HG02610 (cell line): ENCODE results near the gene ABCB1.
"Not testable (repeated sequence)": the region's sequence is repeated elsewhere in the genome, so short reads cannot be mapped to it uniquely, and the experiment has no call there.

ENCODE experiments used
- ATAC-seq: cut with Tn5 transposase; IDR thresholded peaks from one replicate; pipeline ENCODE4 v1.9.1; 2021; ENCODE audit warnings: mild to moderate bottlenecking, moderate library complexity; ENCODE audit not compliant: unreplicated experiment

ABCB1 gene

DNA sequence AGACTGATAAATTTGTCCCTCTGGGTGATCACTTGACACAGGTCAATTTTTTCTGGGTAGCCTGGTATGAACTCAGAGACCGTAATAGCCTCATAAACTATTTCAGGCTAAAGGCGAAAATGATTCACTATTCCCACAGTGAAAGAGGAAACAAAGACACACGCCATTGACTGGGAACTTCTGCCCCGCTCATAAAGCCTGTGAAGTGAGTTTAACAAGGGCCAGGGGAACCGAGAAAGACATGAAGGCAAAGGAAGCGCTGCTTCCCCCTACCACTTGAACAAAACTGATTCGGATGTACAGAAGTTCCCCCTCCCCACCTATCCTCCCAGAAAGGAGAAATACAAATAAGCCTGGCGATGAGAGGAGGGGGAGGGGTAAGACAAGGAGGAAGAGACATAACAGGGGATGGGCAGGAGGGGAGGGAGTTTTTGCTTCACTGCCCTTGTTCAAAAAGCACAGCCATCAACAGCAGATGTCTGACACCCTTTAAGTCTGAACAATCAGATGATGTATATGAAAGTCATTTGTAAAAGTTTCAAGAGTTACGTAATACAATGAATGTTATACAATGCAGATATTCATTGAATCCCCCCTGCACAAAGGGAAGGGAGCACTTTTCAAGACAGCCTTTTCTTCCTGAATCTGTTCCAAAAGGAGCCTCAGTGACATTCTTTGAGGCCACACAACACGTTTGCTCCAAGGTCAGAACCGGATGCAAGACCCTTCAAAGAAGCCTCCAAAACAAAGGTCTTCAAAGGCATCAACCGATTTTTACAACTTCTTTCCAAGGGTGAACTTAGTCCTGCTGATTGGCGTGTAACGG is 125.9 kb downstream of the ABCB1 start:
- peak; percentile 82 for ATAC-seq

DNA sequence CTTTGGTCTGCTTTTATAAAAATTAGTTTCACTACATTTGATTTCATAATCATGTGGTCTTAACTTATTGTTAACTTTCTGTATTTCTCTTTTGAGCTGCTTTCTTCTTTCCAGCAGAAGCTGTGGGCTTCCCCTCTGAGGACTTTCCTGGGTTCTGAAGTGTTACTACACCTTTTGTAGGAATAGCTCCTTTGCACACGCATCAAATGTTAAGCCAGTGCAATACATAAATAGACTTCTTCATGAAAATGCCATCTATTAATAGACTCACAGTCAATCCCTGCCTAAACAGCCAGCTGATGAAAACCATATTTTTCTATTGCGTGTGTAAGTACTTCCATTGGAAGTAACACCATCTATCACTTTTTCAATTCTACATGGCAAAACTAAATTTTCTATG is 126.7 kb downstream of the ABCB1 start:
- ATAC-seq = peak; percentile 15

DNA sequence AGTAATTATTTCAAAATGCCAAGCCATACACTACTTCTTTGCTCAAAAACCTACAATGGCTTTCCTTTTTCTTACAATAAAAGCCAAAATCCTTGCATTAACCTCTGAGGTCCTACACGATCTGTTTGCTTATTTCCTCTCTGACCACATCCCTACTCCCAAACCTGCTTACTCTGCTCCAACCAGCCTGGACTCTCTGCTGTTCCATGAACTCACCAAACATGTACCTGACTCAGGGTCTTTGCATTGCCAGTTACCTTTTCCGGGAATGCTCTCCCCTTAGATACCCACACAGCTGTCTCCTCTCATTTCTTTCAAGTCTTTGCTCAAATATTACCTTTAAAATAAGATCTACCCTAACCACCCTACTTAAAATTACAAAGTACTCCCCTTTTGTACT is 127.5 kb downstream of the ABCB1 start:
- ATAC-seq = no peak

DNA sequence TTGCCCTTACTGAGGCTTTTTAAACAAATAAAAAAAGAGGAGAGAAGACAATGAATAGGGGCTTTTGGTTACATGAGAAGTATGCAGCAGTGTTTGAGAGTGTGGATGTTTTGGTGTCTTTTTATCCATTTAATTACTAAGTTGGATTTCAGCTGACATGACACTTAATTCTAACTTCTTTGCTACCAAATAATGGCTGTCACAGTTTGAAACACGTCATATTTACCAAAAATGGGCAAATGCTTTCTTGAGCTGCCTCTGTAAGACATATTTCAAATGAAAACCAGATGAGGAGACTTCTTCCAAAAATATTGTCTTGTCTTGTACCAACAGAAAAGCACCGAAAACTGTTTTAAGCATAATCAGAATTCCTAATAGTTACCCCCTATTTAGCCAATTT is 129.2 kb downstream of the ABCB1 start:
- ATAC-seq = no peak

DNA sequence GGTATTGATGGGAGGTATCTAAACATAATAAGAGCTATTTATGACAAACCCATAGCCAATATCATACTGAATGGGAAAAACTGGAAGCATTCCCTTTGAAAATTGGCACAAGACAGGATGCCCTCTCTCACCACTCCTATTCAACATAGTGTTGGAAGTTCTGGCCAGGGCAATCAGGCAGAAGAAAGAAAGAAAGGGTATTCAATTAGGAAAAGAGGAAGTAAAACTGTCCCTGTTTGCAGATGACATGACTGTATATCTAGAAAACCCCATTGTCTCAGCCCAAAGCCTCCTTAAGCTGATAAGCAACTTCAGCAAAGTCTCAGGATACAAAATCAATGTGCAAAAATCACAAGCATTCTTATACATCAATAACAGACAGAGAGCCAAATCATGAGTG is 131.5 kb downstream of the ABCB1 start:
- not testable (repeated sequence) for ATAC-seq

DNA sequence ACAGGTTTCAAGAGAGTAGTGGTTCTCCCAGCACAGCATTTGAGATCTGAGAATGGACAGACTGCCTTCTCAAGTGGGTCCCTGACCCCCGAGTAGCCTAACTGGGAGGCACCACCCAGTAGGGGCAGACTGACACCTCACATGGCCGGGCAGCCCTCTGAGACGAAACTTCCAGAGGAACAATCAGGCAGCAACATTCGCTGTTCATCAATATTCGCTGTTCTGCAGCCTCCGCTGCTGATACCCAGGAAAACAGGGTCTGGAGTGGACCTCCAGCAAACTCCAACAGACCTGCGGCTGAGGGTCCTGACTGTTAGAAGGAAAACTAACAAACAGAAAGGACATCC is 135.2 kb downstream of the ABCB1 start:
- not testable (repeated sequence) for ATAC-seq

DNA sequence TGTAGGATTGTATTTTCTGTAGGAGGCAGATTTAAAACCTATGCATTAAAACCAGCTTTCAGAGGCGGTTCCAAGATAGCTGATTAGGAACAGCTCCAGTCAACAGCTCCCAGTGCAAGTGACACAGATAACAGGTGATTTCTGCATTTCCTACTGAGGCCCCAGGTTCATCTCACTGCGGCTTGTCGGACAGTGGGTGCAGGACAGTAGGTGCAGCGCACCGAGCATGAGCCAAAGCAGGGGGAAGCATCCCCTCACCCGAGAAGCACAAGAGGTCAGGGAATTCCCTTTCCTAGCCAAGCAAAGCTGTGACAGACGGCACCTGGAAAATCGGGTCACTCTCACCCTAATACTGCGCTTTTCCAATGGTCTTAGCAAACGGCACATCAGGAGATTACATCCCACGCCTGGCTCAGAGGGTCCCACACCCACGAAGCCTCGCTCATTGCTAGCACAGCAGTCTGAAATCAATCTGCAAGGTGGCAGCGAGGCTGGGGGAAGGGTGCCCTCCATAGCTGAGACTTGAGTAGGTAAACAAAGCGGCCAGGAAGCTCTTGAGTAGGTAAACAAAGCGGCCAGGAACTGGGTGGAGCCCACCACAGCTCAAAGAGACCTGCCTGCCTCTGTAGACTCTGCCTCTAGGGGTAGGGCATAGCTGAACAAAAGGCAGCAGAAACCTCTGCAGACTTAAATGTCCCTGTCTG is 135.7 kb downstream of the ABCB1 start:
- ATAC-seq = not testable (repeated sequence)

DNA sequence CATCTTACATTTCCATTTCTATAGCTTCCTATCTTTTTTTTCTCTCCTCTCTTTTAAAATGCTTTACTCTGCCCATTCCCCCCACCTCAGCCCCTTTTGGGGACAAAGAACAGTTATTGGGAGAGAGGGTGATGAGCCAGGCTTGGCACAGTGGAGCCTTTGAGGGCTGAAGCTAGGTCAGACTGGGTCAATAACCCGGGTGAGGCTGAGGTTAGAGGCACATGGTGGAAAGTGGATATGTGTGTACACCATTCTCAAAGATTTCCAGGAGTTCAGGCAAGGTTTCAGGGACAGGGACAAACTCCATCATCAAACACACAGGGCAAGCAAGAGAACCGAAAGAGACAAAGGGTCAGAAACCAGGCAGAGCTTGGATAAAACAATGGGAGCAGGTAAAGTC is 136.7 kb downstream of the ABCB1 start:
- no peak for ATAC-seq

DNA sequence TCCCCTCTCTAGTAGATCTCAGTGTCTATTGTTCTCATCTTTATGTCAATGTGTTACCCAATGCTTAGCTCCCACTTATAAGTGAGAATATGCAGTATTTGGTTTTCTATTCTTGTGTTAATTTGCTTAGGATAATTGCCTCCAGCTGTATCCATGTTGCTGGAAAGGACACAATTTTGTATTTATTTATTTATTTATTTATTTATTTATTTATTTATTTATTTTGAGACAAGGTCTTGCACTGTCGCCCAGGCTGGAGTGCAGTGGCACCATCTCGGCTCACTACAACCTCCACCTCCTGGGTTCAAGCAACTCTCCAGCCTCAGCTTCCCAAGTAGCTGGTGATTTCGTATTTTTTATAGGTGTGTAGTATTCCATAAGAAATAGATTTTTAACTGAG is 140.2 kb downstream of the ABCB1 start:
- not testable (repeated sequence) for ATAC-seq

DNA sequence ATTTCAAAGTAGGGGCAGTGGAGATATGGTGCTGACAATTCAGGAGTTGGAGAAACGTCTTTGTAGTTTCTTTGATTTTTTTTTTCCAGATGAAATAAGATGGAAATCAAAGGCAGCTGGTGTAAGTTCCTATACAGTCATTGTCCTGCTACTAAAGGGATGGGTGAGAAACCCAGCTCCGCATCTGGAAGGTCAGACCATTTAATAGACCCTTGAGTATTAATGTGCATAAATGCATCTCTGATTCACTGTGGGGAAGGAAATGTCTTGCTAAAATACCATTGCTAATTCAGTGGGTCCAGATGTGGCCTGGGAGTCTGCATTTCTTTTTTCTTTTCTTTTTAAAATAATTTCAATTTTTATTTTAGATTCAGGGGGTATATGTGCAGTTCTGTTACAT is 140.7 kb downstream of the ABCB1 start:
- ATAC-seq = no peak

DNA sequence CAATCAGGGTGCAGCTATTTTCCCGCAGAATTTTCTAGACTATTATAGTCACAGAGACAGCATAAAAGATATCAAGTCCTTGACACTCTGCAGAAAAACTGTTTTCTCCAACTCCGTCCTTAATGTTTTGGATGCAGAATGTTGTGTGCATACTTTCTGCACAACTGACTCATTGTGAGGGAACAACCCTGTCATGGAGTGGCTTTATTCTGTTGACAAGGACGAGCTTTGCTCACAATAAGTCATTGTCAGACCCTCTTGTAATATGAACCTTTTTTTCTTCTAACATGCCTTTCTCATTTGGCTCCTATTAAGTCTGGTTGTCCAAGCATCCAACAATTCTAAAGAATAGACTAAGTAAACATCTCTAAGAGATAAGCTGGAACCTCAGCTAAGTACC is 142.5 kb downstream of the ABCB1 start:
- no peak for ATAC-seq

DNA sequence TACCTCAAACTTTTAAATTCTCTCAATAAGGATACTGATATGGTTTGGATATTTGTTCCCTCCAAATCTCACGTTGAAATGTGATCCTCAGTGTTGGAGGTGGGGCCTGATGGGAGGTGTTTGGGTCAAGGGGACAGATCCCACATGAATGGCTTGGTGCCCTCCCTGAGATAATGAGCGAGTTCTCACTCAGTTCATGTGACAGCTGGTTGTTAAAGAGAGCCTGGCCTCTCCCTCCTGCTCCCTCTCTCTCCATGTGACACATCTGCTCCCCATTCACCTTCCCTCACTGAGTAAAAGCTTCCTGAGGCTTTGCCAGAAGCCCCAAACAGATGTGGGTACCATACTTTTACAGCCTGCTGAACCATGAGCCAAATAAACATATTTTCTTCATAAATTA is 144.4 kb downstream of the ABCB1 start:
- ATAC-seq = no peak
